IMR-90 (cell line): ENCODE measurements around the gene EIF3A. TPM values are rescaled to one million over a fixed set of nuclear protein-coding genes. Genes with fewer than 3 reads are reported as not detected.
A peak's percentile ranks its signal among the peaks of the same experiment; 100 is the strongest.

Source experiments
- ATAC-seq: fragments of 200-7000 bp; cut with Tn5 transposase; 2 replicates; pipeline ENCODE4 v1.9.1; 2020; ENCODE audit warnings: low read depth, mild to moderate bottlenecking, moderate library complexity
- BruUV-seq: library from RNA; stranded (reverse); fragments of 400-500 nt; replicated peaks from 2 replicates; lab custom pipeline; 2021; lab: Mats Ljungman, UMichigan
- CTCF ChIA-PET: fragments of 300-600 bp; formaldehyde crosslinking; extraction: SDS; loops from one replicate; lab custom pipeline; 2021; ENCODE audit warnings: antibody characterized with exemption; lab: Yijun Ruan, JAX
- POLR2A ChIA-PET: fragments of 300-600 bp; sonication (Branson Sonifier 250); formaldehyde crosslinking; loops from one replicate; lab custom pipeline; 2022; ENCODE audit warnings: antibody characterized with exemption; ENCODE audit not compliant: unreplicated experiment; lab: Charles Lee
- DNase-seq: peaks from one replicate; pipeline ENCODE4 v3.0.0; 2013
- H2AFZ ChIP-seq: replicated peaks from 2 replicates; pipeline ENCODE3; 2013; ENCODE audit warnings: low read length, mild to moderate bottlenecking; ENCODE audit not compliant: poor library complexity
- H2AK5ac ChIP-seq: 2 replicates; pipeline ENCODE4 v1.6.1; 2013; ENCODE audit warnings: low read depth, low read length, inconsistent platforms
- H2AK9ac ChIP-seq: replicated peaks from 2 replicates; pipeline ENCODE3; 2013; ENCODE audit warnings: mild to moderate bottlenecking, low read depth, low read length, moderate library complexity; ENCODE audit not compliant: poor library complexity
- H2BK120ac ChIP-seq: 2 replicates; pipeline ENCODE4 v1.6.1; 2013; ENCODE audit warnings: low read depth, low read length, inconsistent platforms
- H2BK15ac ChIP-seq: 3 replicates; pipeline ENCODE4 v1.6.1; 2013; ENCODE audit warnings: low read depth, low read length, inconsistent platforms
- H2BK20ac ChIP-seq: 2 replicates; pipeline ENCODE4 v1.6.1; 2013; ENCODE audit warnings: low read depth, mild to moderate bottlenecking, inconsistent platforms, low read length, moderate library complexity
- H2BK5ac ChIP-seq: 2 replicates; pipeline ENCODE4 v1.6.1; 2013; ENCODE audit warnings: mild to moderate bottlenecking, low read depth, low read length, inconsistent platforms; ENCODE audit not compliant: poor library complexity, severe bottlenecking
- H3K14ac ChIP-seq: replicated peaks from 2 replicates; pipeline ENCODE4 v1.6.1; 2013; ENCODE audit warnings: low read depth, low read length, inconsistent platforms
- H3K18ac ChIP-seq: 2 replicates; pipeline ENCODE4 v1.6.1; 2013; ENCODE audit warnings: low read depth, low read length, control low read depth
- H3K23ac ChIP-seq: 2 replicates; pipeline ENCODE4 v1.6.1; 2013; ENCODE audit warnings: low read depth, low read length, inconsistent platforms
- H3K27ac ChIP-seq: 2 replicates; pipeline ENCODE4 v1.5.1; 2013; ENCODE audit warnings: mild to moderate bottlenecking, control low read depth, low read length; ENCODE audit not compliant: insufficient read depth
- H3K27me3 ChIP-seq: 2 replicates; pipeline ENCODE4 v1.6.1; 2013; ENCODE audit warnings: low read length; ENCODE audit not compliant: control insufficient read depth, insufficient read depth
- H3K36me3 ChIP-seq: 2 replicates; pipeline ENCODE4 v1.6.1; 2013; ENCODE audit warnings: low read length, mixed read lengths; ENCODE audit not compliant: control insufficient read depth, insufficient read depth
- H3K4ac ChIP-seq: 2 replicates; pipeline ENCODE4 v1.6.1; 2013; ENCODE audit warnings: low read depth, low read length, inconsistent platforms
- H3K4me1 ChIP-seq: 2 replicates; pipeline ENCODE4 v1.6.1; 2013; ENCODE audit warnings: low read length, mixed read lengths; ENCODE audit not compliant: control insufficient read depth, insufficient read depth
- H3K4me2 ChIP-seq: 2 replicates; pipeline ENCODE4 v1.6.1; 2013; ENCODE audit warnings: low read depth, mild to moderate bottlenecking, control low read depth, low read length, moderate library complexity
- H3K4me3 ChIP-seq: 2 replicates; pipeline ENCODE4 v1.5.1; 2013; ENCODE audit warnings: low read depth, mild to moderate bottlenecking, control low read depth, low read length, moderate library complexity; ENCODE audit not compliant: insufficient read depth
- H3K56ac ChIP-seq: 2 replicates; pipeline ENCODE4 v1.6.1; 2013; ENCODE audit warnings: low read length, inconsistent platforms; ENCODE audit not compliant: insufficient read depth; ENCODE audit errors: extremely low read depth
- H3K79me1 ChIP-seq, 2 experiments: 2 replicates each; pipeline ENCODE4 v1.6.1; 2013; ENCODE audit warnings: low read length in 2 of 2, inconsistent platforms in 1 of 2, low read depth in 1 of 2
- H3K9ac ChIP-seq: 2 replicates; pipeline ENCODE4 v1.6.1; 2013; ENCODE audit warnings: low read depth, low read length, control low read depth
- H3K9me1 ChIP-seq: 2 replicates; pipeline ENCODE4 v1.6.1; 2013; ENCODE audit warnings: low read length, inconsistent platforms; ENCODE audit not compliant: insufficient read depth
- H3K9me3 ChIP-seq: 2 replicates; pipeline ENCODE4 v1.6.1; 2013; ENCODE audit warnings: low read length; ENCODE audit not compliant: control insufficient read depth, insufficient read depth
- H4K20me1 ChIP-seq: 2 replicates; pipeline ENCODE4 v1.6.1; 2013; ENCODE audit warnings: low read length, inconsistent platforms; ENCODE audit not compliant: insufficient read depth
- H4K5ac ChIP-seq: 2 replicates; pipeline ENCODE4 v1.6.1; 2013; ENCODE audit warnings: mild to moderate bottlenecking, low read depth, low read length, control low read depth
- H4K8ac ChIP-seq, 2 experiments: 2 replicates each; pipeline ENCODE4 v1.6.1; 2013; ENCODE audit warnings: low read depth in 2 of 2, low read length in 2 of 2, control low read depth in 1 of 2, inconsistent platforms in 1 of 2
- H4K91ac ChIP-seq: 2 replicates; pipeline ENCODE4 v1.6.1; 2013; ENCODE audit warnings: low read depth, low read length, inconsistent platforms; ENCODE audit not compliant: insufficient read depth
- BHLHE40 ChIP-seq: fragments of 150-350 bp; IDR thresholded peaks from 2 replicates; pipeline ENCODE4 v1.6.1; 2016; ENCODE audit warnings: mild to moderate bottlenecking, low read depth, low read length
- CEBPB ChIP-seq: IDR thresholded peaks from 2 replicates; pipeline ENCODE4 v1.6.1; 2012; ENCODE audit warnings: low read depth, low read length, improper control_type of control experiment
- CTCF ChIP-seq: conservative IDR thresholded peaks from 2 replicates; pipeline ENCODE4 v1.5.1; 2012; ENCODE audit warnings: mild to moderate bottlenecking, low read depth, low read length, improper control_type of control experiment
- MAZ ChIP-seq: IDR thresholded peaks from 2 replicates; pipeline ENCODE4 v1.6.1; 2012; ENCODE audit warnings: low read depth, mild to moderate bottlenecking, low read length, improper control_type of control experiment, moderate library complexity, borderline replicate concordance
- MXI1 ChIP-seq: IDR thresholded peaks from 2 replicates; pipeline ENCODE4 v1.6.1; 2012; ENCODE audit warnings: low read depth, mild to moderate bottlenecking, low read length, moderate library complexity, borderline replicate concordance
- NFE2L2 ChIP-seq: fragments of 150-350 bp; IDR thresholded peaks from 2 replicates; pipeline ENCODE4 v1.6.1; 2016; ENCODE audit warnings: low read depth, mild to moderate bottlenecking, low read length
- RAD21 ChIP-seq: IDR thresholded peaks from 2 replicates; pipeline ENCODE4 v1.6.1; 2012; ENCODE audit warnings: low read length, improper control_type of control experiment
- SMC3 ChIP-seq: fragments of 150-350 bp; IDR thresholded peaks from 2 replicates; pipeline ENCODE4 v1.6.1; 2016; ENCODE audit warnings: low read depth, mild to moderate bottlenecking, antibody characterized with exemption, low read length, moderate library complexity
- USF2 ChIP-seq: fragments of 150-350 bp; IDR thresholded peaks from 2 replicates; pipeline ENCODE4 v1.6.1; 2017; ENCODE audit warnings: mild to moderate bottlenecking, antibody characterized with exemption, low read length, low read depth
- WGBS, 2 experiments: methylation state at CpG; one replicate each; pipeline versions ENCODE4 v1.1.5 to v1.1.7; 2013; ENCODE audit warnings: missing lambda C conversion rate in 2 of 2; ENCODE audit not compliant: insufficient read length in 1 of 2; ENCODE audit errors: extremely low coverage in 2 of 2; 5-methylcytosine and 5-hydroxymethylcytosine counted together
- dilution Hi-C: fragments of 300-500 bp; cut with HindIII; formaldehyde crosslinking; loops from one replicate; pipeline ENCODE4 v1.14.3; 2018; ENCODE audit warnings: low sequenced_read_pairs; ENCODE audit not compliant: unreplicated experiment
- in situ Hi-C: fragments of 300-500 bp; cut with MboI; formaldehyde crosslinking; loops from 3 replicates; pipeline ENCODE4 v1.14.3; 2019; ENCODE audit warnings: low sequenced_read_pairs, inconsistent platforms, mixed read lengths
- intact Hi-C: fragments of 100-400 bp; cut with micrococcal nuclease; formaldehyde crosslinking; loops from 2 replicates; pipeline ENCODE4 v1.10.0; 2022
- polyA plus RNA-seq, 3 experiments: library from polyadenylated mRNA; depleted of rRNA; stranded (reverse); fragments of >200 nt; gene quantifications; 2 replicates each; pipeline ENCODE4 v1.2.3, GENCODE V29; 2012; ENCODE audit warnings: low replicate concordance in 1 of 3
- total RNA-seq: library from RNA; depleted of rRNA; stranded (reverse); fragments of >200 nt; gene quantifications from 2 replicates; pipeline ENCODE4 v1.2.3, GENCODE V29; 2012
- TF ChIP-seq, protein P1 (sequence below): fragments of 150-350 bp; IDR thresholded peaks from 2 replicates; pipeline ENCODE4 v1.6.1; 2016; ENCODE audit warnings: low read depth, mild to moderate bottlenecking, low read length, moderate library complexity, borderline replicate concordance

Gene EIF3A
- total and polyA plus RNA-seq, 2 of the 4 experiments (the other 2 are of a cell fraction) = 49.6 to 145 TPM

- TF ChIP-seq SMC3 = no peak
These were observed 2.0 kb downstream of the EIF3A start (continued) for GRCh38 chr10:119078422-119079179.

GRCh38 chr10:119073584-119073983 is 7.0 kb downstream of the EIF3A start:
- no peak overlapping the region for H2BK15ac ChIP-seq
- H4K20me1 ChIP-seq = peaks cover 72% of the 10 kb centered on the region
- H3K27me3 ChIP-seq = no peaks in the 10 kb centered on the region
- no peak overlapping the region for H3K14ac ChIP-seq
- no peak overlapping the region for H3K18ac ChIP-seq
- no peak overlapping the region for H3K4me3 ChIP-seq
- H4K8ac ChIP-seq = no peak overlapping the region
- H3K9ac ChIP-seq = no peak overlapping the region
- DNase-seq = no peak
- H4K5ac ChIP-seq = no peak overlapping the region
- no peak overlapping the region for H2BK120ac ChIP-seq
- H3K4me2 ChIP-seq = no peak overlapping the region
- H3K36me3 ChIP-seq = peaks cover 29% of the 10 kb centered on the region
- H3K4ac ChIP-seq = no peak overlapping the region
- intact Hi-C loops (no loop called here), dilution Hi-C loops (no loop called here), in situ Hi-C loops (no loop called here)
- no peak overlapping the region for H3K56ac ChIP-seq
- no peak overlapping the region for H2AK5ac ChIP-seq
- ATAC-seq = no peak
- no peak overlapping the region for H3K27ac ChIP-seq
- H3K4me1 ChIP-seq = peaks cover 2% of the 10 kb centered on the region; the same call in 1 of the 2 replicates
- ChIA-PET CTCF (no interaction called here), POLR2A (no interaction called here)
- 72% methylated on average over 2 of the region's 6 CpGs; no CpG with 5 or more reads in 1 of the 2 experiments for WGBS, 2 experiments
- H3K79me1 ChIP-seq = peaks cover 12 to 18% of the 10 kb centered on the region in 2 experiments; a peak in 3 of 4 replicates
- H3K9me1 ChIP-seq = peaks cover 3% of the 10 kb centered on the region; the same call in 1 of the 2 replicates
- H3K23ac ChIP-seq = no peak overlapping the region
- H2AFZ ChIP-seq = no peak overlapping the region
- no peak overlapping the region for H2AK9ac ChIP-seq
- BruUV-seq = no TSS peak
- TF ChIP-seq MAZ (no peak), MXI1 (no peak), NFE2L2 (no peak), CTCF (no peak), USF2 (no peak), RAD21 (no peak), BHLHE40 (no peak), CEBPB (peak; percentile 25; the same call in 1 of the 2 replicates)
- TF ChIP-seq, protein P1, sequence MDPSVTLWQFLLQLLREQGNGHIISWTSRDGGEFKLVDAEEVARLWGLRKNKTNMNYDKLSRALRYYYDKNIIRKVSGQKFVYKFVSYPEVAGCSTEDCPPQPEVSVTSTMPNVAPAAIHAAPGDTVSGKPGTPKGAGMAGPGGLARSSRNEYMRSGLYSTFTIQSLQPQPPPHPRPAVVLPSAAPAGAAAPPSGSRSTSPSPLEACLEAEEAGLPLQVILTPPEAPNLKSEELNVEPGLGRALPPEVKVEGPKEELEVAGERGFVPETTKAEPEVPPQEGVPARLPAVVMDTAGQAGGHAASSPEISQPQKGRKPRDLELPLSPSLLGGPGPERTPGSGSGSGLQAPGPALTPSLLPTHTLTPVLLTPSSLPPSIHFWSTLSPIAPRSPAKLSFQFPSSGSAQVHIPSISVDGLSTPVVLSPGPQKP = no peak
- H2BK20ac ChIP-seq = no peak overlapping the region
- H2BK5ac ChIP-seq = no peak overlapping the region
- no peak overlapping the region for H4K91ac ChIP-seq
- no peaks in the 10 kb centered on the region for H3K9me3 ChIP-seq
